GM12892 (cell line): ENCODE measurements around the gene FXYD3.

Experiments used
- DNase-seq: peaks from one replicate; pipeline ENCODE4 v3.0.0; 2011; ENCODE audit not compliant: insufficient read length
- FAIRE-seq: peaks from 2 replicates; lab custom pipeline; 2011; peaks lifted over from hg19 to GRCh38; lab: Jason Lieb, UNC
- POLR2A ChIP-seq: IDR thresholded peaks from 2 replicates; pipeline ENCODE4 v1.6.1; 2011; ENCODE audit warnings: low read depth, low read length, control low read depth
- POLR2AphosphoS5 ChIP-seq: IDR thresholded peaks from 2 replicates; pipeline ENCODE4 v1.6.1; 2011; ENCODE audit warnings: low read depth, low read length, control low read depth
- TAF1 ChIP-seq: IDR thresholded peaks from 2 replicates; pipeline ENCODE4 v1.6.1; 2011; ENCODE audit warnings: low read depth, mild to moderate bottlenecking, control low read depth, low read length, borderline replicate concordance

FXYD3 gene

GRCh38 chr19:35116072-35116801 lies 614 bp downstream of the FXYD3 start:
- no peak for FAIRE-seq
- DNase-seq = no peak
- TF ChIP-seq POLR2AphosphoS5 (no peak), POLR2A (no peak), TAF1 (no peak)

DNA sequence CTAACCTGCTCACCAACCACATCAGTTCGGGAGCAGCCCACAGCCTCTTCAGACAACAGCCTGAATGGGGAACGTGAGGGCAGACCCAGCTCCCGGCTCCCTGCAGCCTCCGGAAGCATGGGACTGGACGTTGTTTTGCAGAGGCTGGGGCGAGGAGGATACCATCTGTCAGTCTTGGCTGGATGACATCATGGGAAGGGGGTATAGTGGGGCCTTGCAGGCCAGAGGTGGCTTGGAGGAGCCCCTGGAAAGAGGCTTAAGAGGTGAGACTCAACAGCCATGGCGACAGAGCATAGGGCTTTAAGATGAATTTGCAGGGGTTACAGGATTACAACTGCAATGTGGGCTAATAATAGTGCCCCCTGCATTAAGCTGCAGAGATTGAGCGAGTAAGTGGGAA lies 1.5 kb downstream of the FXYD3 start:
- DNase-seq = no peak
- no peak for TF ChIP-seq TAF1
- TF ChIP-seq POLR2A = no peak
- TF ChIP-seq POLR2AphosphoS5 = no peak
- FAIRE-seq = no peak

DNA sequence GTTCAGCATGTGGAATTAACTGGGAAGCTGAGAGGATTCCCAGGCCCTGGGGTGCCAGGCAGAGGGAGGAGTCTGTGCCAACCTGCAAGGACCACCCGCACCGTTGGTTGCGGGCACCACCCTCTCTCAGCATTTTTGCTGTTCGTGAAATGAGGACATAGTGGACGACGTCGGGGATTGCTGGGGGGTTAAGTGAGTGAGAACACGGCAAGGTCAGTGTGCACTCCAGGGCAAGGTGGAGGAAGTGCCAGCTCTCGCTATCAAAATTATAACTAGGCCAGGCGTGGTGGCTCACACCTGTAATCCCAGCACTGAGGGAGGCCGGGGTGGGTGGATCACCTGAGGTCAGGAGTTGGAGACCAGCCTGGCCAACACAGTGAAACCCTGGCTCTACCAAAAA lies 2.2 kb downstream of the FXYD3 start:
- FAIRE-seq (no peak), DNase-seq (no peak)
- TF ChIP-seq TAF1 (no peak), POLR2A (no peak), POLR2AphosphoS5 (no peak)

DNA sequence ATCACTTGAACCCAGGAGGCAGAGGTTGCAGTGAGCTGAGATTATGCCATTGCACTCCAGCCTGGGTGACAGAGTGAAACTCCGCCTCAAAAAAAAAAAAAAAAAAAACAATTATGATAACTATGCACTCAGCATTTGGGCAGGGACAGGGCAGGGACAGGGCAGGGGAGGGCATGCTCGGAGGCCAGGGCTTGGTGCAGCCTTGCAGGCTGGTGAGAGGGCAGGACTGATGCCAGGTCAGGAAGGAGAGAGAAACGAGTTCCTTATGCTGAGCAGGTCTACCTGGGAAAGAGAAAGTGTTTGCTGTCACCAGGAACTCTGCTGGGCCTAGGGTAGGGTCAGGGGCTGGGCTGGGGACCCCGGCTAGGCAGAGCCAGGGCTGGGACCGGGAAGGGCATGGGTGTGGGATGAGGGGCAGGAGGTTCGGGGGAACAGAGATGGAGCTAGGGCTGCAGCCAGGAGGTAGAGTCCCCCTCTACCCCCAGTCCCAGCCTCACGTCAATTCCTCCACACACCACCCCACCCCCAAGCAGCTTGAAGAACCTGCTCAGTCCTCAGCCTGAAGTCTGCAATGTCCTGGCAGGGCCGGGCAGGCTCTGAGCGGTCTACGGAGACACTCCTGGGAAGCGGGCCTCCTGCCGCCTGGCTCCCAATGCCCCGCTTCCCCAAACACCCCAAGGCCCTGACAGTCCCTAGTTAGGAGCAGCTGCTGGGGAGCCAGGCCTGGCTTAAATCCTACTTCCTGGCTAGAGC lies 2.8 kb downstream of the FXYD3 start:
- TF ChIP-seq POLR2A (no peak), TAF1 (no peak), POLR2AphosphoS5 (no peak)
- no peak for DNase-seq
- FAIRE-seq = no peak

GRCh38 chr19:35119091-35119490 lies 3.5 kb downstream of the FXYD3 start:
- TF ChIP-seq POLR2A = no peak
- TF ChIP-seq POLR2AphosphoS5 = no peak
- TF ChIP-seq TAF1 = no peak
- DNase-seq = no peak
- FAIRE-seq = no peak

DNA sequence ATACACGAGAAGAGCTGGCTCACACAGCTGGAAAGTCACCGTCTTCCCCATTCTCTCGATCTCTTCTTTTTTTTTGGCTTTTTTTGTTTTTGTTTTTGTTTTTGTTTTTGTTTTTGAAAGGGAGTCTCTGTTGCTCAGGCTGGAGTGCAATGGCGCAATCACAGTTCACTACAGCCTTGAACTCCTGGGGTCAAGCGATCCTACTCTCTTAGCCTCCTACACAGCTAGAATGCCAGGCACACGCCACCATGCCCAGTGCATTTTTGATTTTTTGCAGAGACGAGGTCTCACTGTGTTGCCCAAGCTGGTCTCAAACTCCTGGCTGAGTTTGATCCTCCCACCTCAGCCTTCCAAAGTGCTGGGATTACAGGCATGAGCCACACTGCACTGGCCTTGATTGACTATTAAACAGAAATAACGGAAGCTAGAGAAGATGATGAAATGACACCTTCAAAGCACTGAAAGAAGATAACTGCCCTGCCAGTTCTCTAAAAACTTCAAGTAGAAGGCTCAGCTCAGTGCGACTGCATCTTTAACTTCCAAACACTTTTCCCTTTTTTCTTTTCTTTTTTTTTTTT lies 4.0 kb downstream of the FXYD3 start:
- no peak for FAIRE-seq
- TF ChIP-seq TAF1 = no peak
- no peak for DNase-seq

DNA sequence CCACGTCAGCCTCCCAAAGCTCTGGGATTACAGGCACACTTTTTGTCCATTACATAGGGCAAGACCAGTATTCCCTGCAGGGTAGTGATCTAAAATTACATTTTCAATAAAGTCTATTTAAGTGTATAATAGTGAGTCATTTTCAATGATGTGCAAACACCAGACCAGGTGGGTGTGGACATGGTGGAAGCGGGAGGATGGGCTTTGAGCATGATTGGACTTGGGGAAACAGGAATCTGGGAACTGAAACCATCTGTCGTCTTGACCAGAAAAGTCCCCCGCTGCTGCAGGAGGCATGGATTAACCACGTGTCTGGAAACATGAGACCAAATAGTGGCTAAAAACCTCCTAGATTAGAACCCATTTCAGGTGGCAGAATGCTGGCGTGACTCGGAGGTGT lies 4.9 kb downstream of the FXYD3 start:
- TF ChIP-seq POLR2AphosphoS5 (no peak), TAF1 (no peak), POLR2A (no peak)
- no peak for FAIRE-seq
- DNase-seq = no peak

- FAIRE-seq (no peak), DNase-seq (no peak)
- TF ChIP-seq POLR2A (no peak), POLR2AphosphoS5 (no peak), TAF1 (no peak)
Observed at GRCh38 chr19:35120898-35121297, 5.3 kb downstream of the FXYD3 start.

- FAIRE-seq (no peak), DNase-seq (no peak)
- TF ChIP-seq TAF1 (no peak), POLR2A (no peak), POLR2AphosphoS5 (no peak)
Observed at GRCh38 chr19:35122687-35123551, 7.3 kb downstream of the FXYD3 start.

GRCh38 chr19:35123573-35123972 lies 8.0 kb downstream of the FXYD3 start:
- TF ChIP-seq TAF1 = no peak
- no peak for TF ChIP-seq POLR2A
- TF ChIP-seq POLR2AphosphoS5 = no peak

More at GRCh38 chr19:35123573-35123972, 8.0 kb downstream of the FXYD3 start:
- FAIRE-seq (no peak), DNase-seq (no peak)
